AG04450 (cell line): Measurements from ENCODE around the gene EIF5B. TPM values are rescaled to one million over a fixed set of nuclear protein-coding genes. Genes with fewer than 3 reads are reported as not detected.
"Not testable (repeated sequence)": the region's sequence is repeated elsewhere in the genome, so short reads cannot be mapped to it uniquely, and the experiment has no call there.

ENCODE experiments used
- CTCF ChIA-PET: fragments of 300-600, 350-600 bp; formaldehyde crosslinking; extraction: SDS; loops from one replicate; lab custom pipeline; 2022; ENCODE audit warnings: antibody characterized with exemption, inconsistent platforms; lab: Charles Lee
- POLR2A ChIA-PET: fragments of 350-600 bp; formaldehyde crosslinking; extraction: SDS; loops from one replicate; lab custom pipeline; 2021; ENCODE audit warnings: antibody characterized with exemption, inconsistent platforms; lab: Yijun Ruan, JAX
- DNase-seq: peaks from one replicate; pipeline ENCODE4 v3.0.0-alpha.2; 2011; ENCODE audit warnings: low read depth, low spot score
- H3K27ac ChIP-seq: one replicate; pipeline ENCODE4 v1.5.1; 2012; ENCODE audit warnings: low read depth, low read length, control low read depth
- H3K27me3 ChIP-seq: one replicate; pipeline ENCODE4 v1.6.0; 2012; ENCODE audit warnings: low read length; ENCODE audit not compliant: control insufficient read depth, insufficient read depth
- H3K4me3 ChIP-seq: 2 replicates; pipeline ENCODE4 v1.5.1; 2011; ENCODE audit warnings: mild to moderate bottlenecking, low read depth, low read length, control low read depth
- H3K9me3 ChIP-seq: 2 replicates; pipeline ENCODE4 v1.5.1; 2012; ENCODE audit warnings: low read length; ENCODE audit not compliant: control insufficient read depth, insufficient read depth
- CTCF ChIP-seq: IDR thresholded peaks from 2 replicates; pipeline ENCODE4 v1.5.1; 2011; ENCODE audit warnings: low read depth, low read length, control low read depth, inconsistent platforms
- polyA plus RNA-seq: library from polyadenylated mRNA; depleted of rRNA; stranded (reverse); fragments of >200 nt; gene quantifications from 2 replicates; pipeline ENCODE4 v1.2.3, GENCODE V29; 2011

EIF5B gene
- polyA plus RNA-seq, 1 experiment, result 18.7 TPM

- POLR2A ChIA-PET, result no interaction called here
- Histone ChIP-seq H3K27me3 (no peaks in the 10 kb centered on the region), H3K4me3 (no peak overlapping the region), H3K27ac (no peak overlapping the region), H3K9me3 (no peaks in the 10 kb centered on the region)
- no peak for DNase-seq
- CTCF ChIA-PET, result no interaction called here
- no peak for TF ChIP-seq CTCF
Measured at GRCh38 chr2:99317161-99317872, 19.9 kb upstream of the EIF5B start.

GRCh38 chr2:99317873-99318200 lies 19.4 kb upstream of the EIF5B start:
- DNase-seq, H3K9me3 ChIP-seq, H3K27ac ChIP-seq, POLR2A ChIA-PET, H3K4me3 ChIP-seq, H3K27me3 ChIP-seq, CTCF ChIA-PET: not testable (repeated sequence)

GRCh38 chr2:99325384-99325783 lies 11.8 kb upstream of the EIF5B start:
- ChIA-PET CTCF (interaction anchor here (1.6 kb wide), 1 partner anchor 10 kb away, joined by 6 read pairs; the partner anchor contains the start of gene TXNDC9), POLR2A (no interaction called here)
- Histone ChIP-seq H3K27ac (no peak overlapping the region), H3K4me3 (no peak overlapping the region), H3K27me3 (no peaks in the 10 kb centered on the region), H3K9me3 (no peaks in the 10 kb centered on the region)
- no peak for TF ChIP-seq CTCF
- DNase-seq, result no peak

GRCh38 chr2:99335911-99336803 lies 1.0 kb upstream of the EIF5B start, which contains the start of gene TXNDC9:
TXNDC9 (minus strand) TSS chr2:99336333; CDS start chr2:99333210, 3,123 bp downstream.
- CTCF ChIA-PET, result interaction anchor here (0.6 to 2.8 kb wide), 18 partner anchors 9 to 925 kb away, joined by 3 to 25 read pairs (median 5); partner anchors contain the start of genes MITD1, MRPL30 and REV1
- TF ChIP-seq CTCF, result no peak
- H3K27me3 ChIP-seq, result no peaks in the 10 kb centered on the region
- peak within 1 kb of the TSS; percentile 98 for H3K4me3 ChIP-seq
- no peaks in the 10 kb centered on the region; the same call in 1 of the 2 replicates for H3K9me3 ChIP-seq
- POLR2A ChIA-PET, result interaction anchor here (0.7 to 2.6 kb wide), 5 partner anchors 12 to 182 kb away, joined by 3 to 13 read pairs (median 10); partner anchors contain the start of genes LIPT1, MRPL30 and TSGA10
- H3K27ac ChIP-seq, result peak within 1 kb of the TSS; percentile 86
- peak; percentile 100 for DNase-seq

- CTCF ChIA-PET, result interaction anchor here (0.6 to 2.8 kb wide), 24 partner anchors 8 to 925 kb away, joined by 3 to 25 read pairs (median 4); partner anchors contain the start of genes LYG2, MITD1, MRPL30 and REV1
- DNase-seq, result no peak
- Histone ChIP-seq H3K9me3 (no peaks in the 10 kb centered on the region; the same call in 1 of the 2 replicates), H3K27ac (peak overlapping the region; percentile 86), H3K27me3 (no peaks in the 10 kb centered on the region), H3K4me3 (peak overlapping the region; percentile 89)
- TF ChIP-seq CTCF, result no peak
- POLR2A ChIA-PET, result interaction anchor here (0.9 to 2.6 kb wide), 10 partner anchors 11 to 1226 kb away, joined by 3 to 13 read pairs (median 4); partner anchors contain the start of genes MRPL30 and PDCL3
Measured at GRCh38 chr2:99336804-99337112, 431 bp upstream of the EIF5B start.
